Activated CD4-positive, alpha-beta T cell treated with anti-CD3 and anti-CD28 coated beads, Interleukin-2, amount 10 ng/mL, durations not matched to agents 7 days and 5 days (primary cell): ENCODE results near the gene TNFAIP3. TPM values are rescaled to one million over a fixed set of nuclear protein-coding genes. Genes with fewer than 3 reads are reported as not detected.

Experiments used
- CTCF ChIA-PET: fragments of 350-600 bp; sonication (Branson Sonifier 250); formaldehyde crosslinking; loops from one replicate; lab custom pipeline; 2021; ENCODE audit warnings: antibody characterized with exemption; lab: Charles Lee
- POLR2A ChIA-PET: fragments of 350-600 bp; sonication (Branson Sonifier 250); formaldehyde crosslinking; loops from one replicate; lab custom pipeline; 2021; ENCODE audit warnings: antibody characterized with exemption; lab: Charles Lee
- DNase-seq: peaks from one replicate; pipeline ENCODE4 v3.0.0-alpha.2; 2020
- H3K27ac Mint-ChIP-seq: one replicate; pipeline ENCODE4 v1.8.0; 2021; ENCODE audit warnings: mild to moderate bottlenecking, moderate library complexity, mixed read lengths
- H3K27me3 Mint-ChIP-seq: one replicate; pipeline ENCODE4 v1.8.0; 2021; ENCODE audit warnings: mixed read lengths
- H3K36me3 Mint-ChIP-seq: one replicate; pipeline ENCODE4 v1.8.0; 2021; ENCODE audit warnings: low read depth, mixed read lengths
- H3K4me1 Mint-ChIP-seq: one replicate; pipeline ENCODE4 v1.8.0; 2021; ENCODE audit warnings: mixed read lengths
- H3K4me3 Mint-ChIP-seq: one replicate; pipeline ENCODE4 v1.8.0; 2021; ENCODE audit warnings: mild to moderate bottlenecking, moderate library complexity, mixed read lengths
- H3K9me3 Mint-ChIP-seq: one replicate; pipeline ENCODE4 v1.8.0; 2021; ENCODE audit warnings: mixed read lengths
- total RNA-seq, 2 experiments: library from RNA; stranded (reverse); gene quantifications; one replicate each; pipeline ENCODE4 v1.2.3, GENCODE V29; 2021

Gene TNFAIP3
- total RNA-seq, 2 experiments from 2014 or later = 41.8 to 43.9 TPM

DNA sequence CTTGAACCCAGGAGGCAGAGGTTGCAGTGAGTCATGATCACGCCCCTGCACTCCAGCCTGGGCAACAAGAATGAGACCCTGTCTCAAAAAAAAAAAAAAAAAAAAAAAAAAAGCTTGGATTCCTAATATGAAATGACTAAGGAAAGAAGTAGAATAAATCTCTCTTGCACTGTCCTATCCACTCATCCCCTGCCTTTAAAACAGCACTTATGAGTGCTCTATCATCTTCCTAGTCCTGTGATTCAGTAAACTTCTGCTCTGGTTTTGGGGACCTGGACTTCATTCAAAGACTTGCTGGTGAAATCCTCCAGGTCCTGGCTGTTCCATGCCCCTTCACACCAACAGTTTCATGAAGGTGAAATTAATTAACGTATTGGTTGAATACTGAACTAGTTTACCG is 29.6 kb downstream of the TNFAIP3 start:
- POLR2A ChIA-PET = no interaction called here

DNA sequence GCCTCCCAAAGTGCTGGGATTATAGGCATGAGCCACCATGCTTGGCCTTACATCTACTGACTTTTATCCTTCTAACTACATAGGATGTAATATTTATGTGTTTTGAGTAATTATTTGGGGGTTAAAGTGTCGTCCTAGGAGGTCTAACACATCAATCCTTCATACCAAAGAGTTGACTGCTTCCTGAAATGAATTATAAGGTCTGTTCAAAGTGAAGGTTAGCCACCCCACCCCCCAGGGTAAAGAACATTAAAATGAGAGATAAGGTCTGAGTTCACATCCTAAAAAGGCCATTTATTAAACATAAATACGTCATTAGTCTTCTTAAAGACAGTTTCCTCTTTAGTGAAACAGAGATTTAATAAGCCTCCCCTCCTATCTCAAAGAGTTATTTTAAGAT is 33.8 kb downstream of the TNFAIP3 start:
- Mint-ChIP-seq H3K27me3 (no peaks in the 10 kb centered on the region), H3K4me3 (no peak overlapping the region), H3K4me1 (peaks cover 23% of the 10 kb centered on the region), H3K36me3 (no peaks in the 10 kb centered on the region), H3K9me3 (peaks cover 1% of the 10 kb centered on the region), H3K27ac (no peak overlapping the region)
- POLR2A ChIA-PET = no interaction called here
- CTCF ChIA-PET = interaction anchor here (0.7 to 1.4 kb wide), 6 partner anchors 10 to 44 kb away, joined by 3 to 8 read pairs (median 3); partner anchors contain the start of gene TNFAIP3
- no peak for DNase-seq

More for the DNA sequence above, 29.6 kb downstream of the TNFAIP3 start:
- Mint-ChIP-seq H3K9me3 (peaks cover 5% of the 10 kb centered on the region), H3K4me1 (no peaks in the 10 kb centered on the region), H3K4me3 (no peak overlapping the region), H3K36me3 (no peaks in the 10 kb centered on the region), H3K27me3 (no peaks in the 10 kb centered on the region), H3K27ac (no peak overlapping the region)
- CTCF ChIA-PET = interaction anchor here (0.6 to 2.7 kb wide), 3 partner anchors 18 to 47 kb away, joined by 3 to 8 read pairs (median 4); no protein-coding TSS in a partner anchor
- DNase-seq = no peak

GRCh38 chr6:137901454-137901853 is 34.4 kb downstream of the TNFAIP3 start:
- no peak overlapping the region for H3K27ac Mint-ChIP-seq
- H3K9me3 Mint-ChIP-seq = no peaks in the 10 kb centered on the region
- ChIA-PET CTCF (interaction anchor here (1.0 to 2.2 kb wide), 6 partner anchors 8 to 62 kb away, joined by 3 to 8 read pairs (median 4); partner anchors contain the start of gene TNFAIP3), POLR2A (no interaction called here)
- no peak overlapping the region for H3K4me3 Mint-ChIP-seq
- no peaks in the 10 kb centered on the region for H3K36me3 Mint-ChIP-seq
- no peaks in the 10 kb centered on the region for H3K27me3 Mint-ChIP-seq
- peaks cover 29% of the 10 kb centered on the region for H3K4me1 Mint-ChIP-seq
- no peak for DNase-seq

DNA sequence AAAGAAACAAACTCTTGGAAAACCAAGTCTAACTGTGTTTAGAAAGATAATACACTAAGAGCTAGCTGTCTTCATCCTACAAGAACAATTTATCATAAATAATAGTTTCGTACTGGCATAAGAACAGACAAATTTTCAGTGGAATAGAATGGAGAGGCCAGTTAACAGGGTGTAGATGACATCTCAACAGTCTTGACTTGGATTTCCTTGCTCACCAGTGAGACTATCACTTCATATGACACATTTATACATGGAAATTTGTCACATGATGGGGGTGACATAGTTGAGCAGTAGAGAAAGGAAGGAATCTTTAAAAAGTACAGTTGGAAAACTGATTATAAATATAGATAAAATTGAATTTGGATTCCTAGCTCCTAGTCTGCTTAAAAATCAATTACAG is 35.6 kb downstream of the TNFAIP3 start:
- DNase-seq = no peak
- H3K4me1 Mint-ChIP-seq = peaks cover 38% of the 10 kb centered on the region
- no peaks in the 10 kb centered on the region for H3K27me3 Mint-ChIP-seq
- H3K9me3 Mint-ChIP-seq = no peaks in the 10 kb centered on the region
- ChIA-PET POLR2A (no interaction called here), CTCF (interaction anchor here (0.8 to 2.2 kb wide), 3 partner anchors 9 to 61 kb away, joined by 4 to 7 read pairs (median 4); no protein-coding TSS in a partner anchor)
- H3K4me3 Mint-ChIP-seq = no peak overlapping the region
- H3K27ac Mint-ChIP-seq = no peak overlapping the region
- no peaks in the 10 kb centered on the region for H3K36me3 Mint-ChIP-seq

DNA sequence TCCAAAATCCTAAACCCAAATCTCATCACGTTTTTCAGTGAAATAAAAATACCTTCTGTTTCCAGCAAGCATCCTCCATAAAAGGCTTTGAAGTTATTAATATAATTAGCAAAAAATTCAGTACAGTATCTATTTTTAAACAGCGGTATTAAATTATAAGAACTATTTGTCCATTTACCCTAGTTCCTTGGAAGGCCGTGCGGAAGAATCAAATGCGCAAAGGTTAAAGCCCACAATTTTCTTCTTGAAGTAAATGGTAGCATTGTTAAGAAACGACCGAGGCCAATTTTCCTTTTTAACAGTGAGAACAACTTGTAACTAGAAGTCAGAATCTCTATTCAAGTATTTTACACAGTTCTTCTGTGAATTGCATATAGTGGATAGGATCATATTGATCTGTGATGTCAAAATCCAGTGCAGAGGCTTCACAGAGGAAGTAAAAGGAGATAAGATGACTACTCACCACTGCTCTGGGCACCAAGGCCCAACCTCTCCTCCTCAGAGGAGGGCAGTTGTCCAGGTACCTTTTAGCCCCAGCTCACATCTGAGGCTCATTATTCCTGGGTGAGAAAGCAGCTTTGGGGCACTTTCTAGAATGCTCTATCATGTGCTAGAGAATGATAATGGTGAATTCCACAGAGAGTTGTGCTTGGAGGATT is 36.3 kb downstream of the TNFAIP3 start:
- ChIA-PET POLR2A (no interaction called here), CTCF (interaction anchor here (0.5 to 2.2 kb wide), 4 partner anchors 10 to 73 kb away, joined by 3 to 7 read pairs (median 4); no protein-coding TSS in a partner anchor)
- Mint-ChIP-seq H3K4me3 (no peak overlapping the region), H3K27ac (no peak overlapping the region), H3K27me3 (no peaks in the 10 kb centered on the region), H3K36me3 (no peaks in the 10 kb centered on the region), H3K4me1 (peaks cover 41% of the 10 kb centered on the region), H3K9me3 (no peaks in the 10 kb centered on the region)
- DNase-seq = no peak

- Mint-ChIP-seq H3K9me3 (no peaks in the 10 kb centered on the region), H3K27ac (peak overlapping the region; percentile 91), H3K36me3 (no peaks in the 10 kb centered on the region), H3K4me1 (peaks cover 48% of the 10 kb centered on the region), H3K4me3 (peak overlapping the region; percentile 67), H3K27me3 (no peaks in the 10 kb centered on the region)
- ChIA-PET CTCF (interaction anchor here (0.5 to 0.6 kb wide), 2 partner anchors 11 to 73 kb away, joined by 3 read pairs; no protein-coding TSS in a partner anchor), POLR2A (no interaction called here)
- DNase-seq = peak; percentile 36
These were observed 37.1 kb downstream of the TNFAIP3 start for GRCh38 chr6:137903933-137904821.

DNA sequence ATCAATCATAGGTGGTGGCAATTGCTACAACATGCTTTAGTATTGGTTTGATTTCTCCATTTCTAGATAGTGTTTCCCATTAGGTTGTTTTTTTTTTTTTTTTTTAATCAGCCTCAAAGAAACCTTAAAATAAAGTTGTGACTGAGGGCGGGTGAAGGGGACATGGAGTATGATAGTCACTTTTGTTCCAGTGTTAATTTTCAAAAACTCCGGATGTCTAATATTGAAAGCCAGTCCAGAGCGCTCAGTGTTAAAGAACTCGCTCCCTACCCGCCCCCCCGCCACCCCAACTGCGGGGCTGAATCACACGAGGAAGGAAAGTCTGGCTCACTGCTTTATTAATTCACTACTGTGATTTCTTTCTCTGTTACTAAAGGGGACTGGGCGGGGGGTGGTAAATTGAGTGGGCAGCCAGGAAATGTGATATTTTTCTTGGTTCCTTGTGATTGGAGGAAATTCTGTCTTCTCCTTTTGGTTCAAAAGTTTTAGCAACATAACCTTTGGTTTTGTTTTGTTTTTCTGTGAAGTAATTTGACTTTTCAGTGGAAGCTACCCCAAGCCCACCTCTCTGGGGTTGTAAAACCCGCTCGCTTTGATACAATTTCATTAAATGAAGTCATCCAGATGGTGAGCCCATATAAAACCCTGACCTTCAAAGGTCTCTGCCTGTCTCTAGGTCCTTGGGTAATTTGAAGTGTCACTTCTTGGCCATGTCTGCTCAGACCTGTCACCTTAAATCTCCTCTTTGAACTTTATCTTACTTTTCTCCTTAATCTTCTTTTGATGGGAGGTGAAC is 38.0 kb downstream of the TNFAIP3 start:
- Mint-ChIP-seq H3K36me3 (no peaks in the 10 kb centered on the region), H3K9me3 (no peaks in the 10 kb centered on the region), H3K27me3 (no peaks in the 10 kb centered on the region), H3K27ac (peak overlapping the region; percentile 91), H3K4me1 (peaks cover 55% of the 10 kb centered on the region), H3K4me3 (peak overlapping the region; percentile 67)
- DNase-seq = peak; percentile 45
- ChIA-PET CTCF (interaction anchor here (0.8 kb wide), 1 partner anchor 10 kb away, joined by 3 read pairs; no protein-coding TSS in a partner anchor), POLR2A (no interaction called here)

DNA sequence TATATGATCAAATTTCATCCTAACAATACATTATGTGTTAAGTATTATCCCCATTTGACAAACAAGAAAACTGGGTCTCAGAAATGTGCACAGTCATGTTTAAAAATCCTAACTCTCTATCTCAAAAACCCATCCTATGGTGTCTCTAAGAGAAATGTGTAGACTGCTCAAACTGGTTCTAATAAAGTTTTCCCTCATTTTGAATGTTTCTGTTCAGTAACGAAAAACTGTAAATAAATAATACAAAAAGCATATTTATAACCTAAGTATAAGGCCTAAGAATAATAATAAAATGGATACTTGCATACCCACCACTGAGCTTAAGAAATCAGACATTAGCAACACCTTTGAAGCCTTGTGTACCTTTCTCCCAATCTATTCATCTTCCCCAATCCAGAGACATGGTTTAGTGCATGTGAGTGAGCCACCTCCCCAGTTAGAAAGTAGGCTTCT is 39.0 kb downstream of the TNFAIP3 start:
- Mint-ChIP-seq H3K9me3 (no peaks in the 10 kb centered on the region), H3K4me3 (no peak overlapping the region), H3K4me1 (peaks cover 61% of the 10 kb centered on the region), H3K36me3 (no peaks in the 10 kb centered on the region), H3K27me3 (no peaks in the 10 kb centered on the region), H3K27ac (peak overlapping the region; percentile 67)
- ChIA-PET CTCF (interaction anchor here (0.8 to 1.5 kb wide), 3 partner anchors 11 to 35 kb away, joined by 3 read pairs; no protein-coding TSS in a partner anchor), POLR2A (no interaction called here)
- no peak for DNase-seq

DNA sequence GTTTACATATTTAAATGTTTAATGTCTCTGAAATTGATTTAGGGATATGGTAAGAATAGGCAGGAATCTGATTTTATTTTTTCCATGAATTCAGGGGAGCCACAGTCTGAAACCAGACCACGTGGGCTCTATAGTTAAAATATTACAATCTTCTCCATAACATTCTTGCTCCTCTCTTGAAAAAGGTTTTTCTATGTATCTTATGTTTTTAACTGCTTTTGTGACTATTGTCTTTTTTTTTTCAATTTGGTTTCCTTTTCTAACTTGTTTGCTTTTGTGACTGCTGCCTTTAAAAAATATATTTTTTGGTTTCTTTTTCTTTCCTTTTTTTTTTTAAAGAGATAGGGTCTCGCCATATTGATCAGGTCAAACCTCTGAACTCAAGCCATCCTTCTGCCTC is 40.1 kb downstream of the TNFAIP3 start:
- no peaks in the 10 kb centered on the region for H3K27me3 Mint-ChIP-seq
- H3K27ac Mint-ChIP-seq = peak overlapping the region; percentile 62
- POLR2A ChIA-PET = interaction anchor here (0.7 kb wide), 1 partner anchor 485 kb away, joined by 3 read pairs; no protein-coding TSS in a partner anchor
- no peaks in the 10 kb centered on the region for H3K9me3 Mint-ChIP-seq
- no peaks in the 10 kb centered on the region for H3K36me3 Mint-ChIP-seq
- CTCF ChIA-PET = interaction anchor here (1.5 kb wide), 1 partner anchor 17 kb away, joined by 3 read pairs; no protein-coding TSS in a partner anchor
- H3K4me1 Mint-ChIP-seq = peaks cover 70% of the 10 kb centered on the region
- H3K4me3 Mint-ChIP-seq = no peak overlapping the region
- no peak for DNase-seq

DNA sequence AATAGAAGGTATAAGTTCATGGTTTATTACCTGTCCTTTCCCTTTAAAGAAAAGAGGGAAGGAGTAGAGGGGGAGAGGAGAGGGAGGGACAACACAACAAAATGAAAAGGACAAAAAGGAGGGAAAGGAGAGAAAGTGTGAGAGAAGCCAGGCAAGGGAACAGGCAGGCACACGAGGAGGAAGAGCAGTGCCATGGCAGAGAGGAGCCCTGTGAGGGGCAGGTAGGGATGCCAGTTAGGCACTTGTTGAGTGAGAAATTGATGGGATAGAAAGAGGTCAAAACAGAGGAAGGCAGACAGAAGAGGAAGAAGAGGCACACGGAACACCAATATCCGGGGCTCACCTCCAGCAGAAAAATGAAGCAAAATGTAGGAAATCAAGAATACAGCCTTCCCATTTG is 42.5 kb downstream of the TNFAIP3 start:
- Mint-ChIP-seq H3K36me3 (peaks cover 3% of the 10 kb centered on the region), H3K9me3 (peaks cover 14% of the 10 kb centered on the region), H3K4me3 (no peak overlapping the region), H3K27me3 (no peaks in the 10 kb centered on the region), H3K4me1 (peaks cover 60% of the 10 kb centered on the region), H3K27ac (no peak overlapping the region)
- ChIA-PET CTCF (interaction anchor here (1.5 kb wide), 1 partner anchor 16 kb away, joined by 3 read pairs; no protein-coding TSS in a partner anchor), POLR2A (no interaction called here)
- no peak for DNase-seq

- POLR2A ChIA-PET = no interaction called here
- CTCF ChIA-PET = interaction anchor here (0.7 to 2.4 kb wide), 12 partner anchors 9 to 223 kb away, joined by 3 to 13 read pairs (median 5); no protein-coding TSS in a partner anchor
- H3K27ac Mint-ChIP-seq = no peak overlapping the region
- no peaks in the 10 kb centered on the region for H3K27me3 Mint-ChIP-seq
- DNase-seq = no peak
- H3K9me3 Mint-ChIP-seq = peaks cover 20% of the 10 kb centered on the region
- H3K4me1 Mint-ChIP-seq = peaks cover 52% of the 10 kb centered on the region
- H3K36me3 Mint-ChIP-seq = peaks cover 3% of the 10 kb centered on the region
- no peak overlapping the region for H3K4me3 Mint-ChIP-seq
These were observed 43.4 kb downstream of the TNFAIP3 start for GRCh38 chr6:137910424-137910834.
